22Rv1 (cell line): Measurements from ENCODE around the gene FRS2.

Experiments
- CTCF ChIP-seq: fragments of 450-650 bp; IDR thresholded peaks from 2 replicates; pipeline ENCODE4 v1.5.1; 2017; ENCODE audit warnings: mild to moderate bottlenecking
- ZFX ChIP-seq: fragments of 450-650 bp; IDR thresholded peaks from 2 replicates; pipeline ENCODE4 v1.6.1; 2017; ENCODE audit warnings: antibody characterized with exemption, borderline replicate concordance

GRCh38 chr12:69524755-69525469 is 54.7 kb downstream of the FRS2 start:
- TF ChIP-seq CTCF (no peak), ZFX (no peak)
